ENCODE measurements around the gene ZC3H12A.

ZC3H12A gene

GRCh38 chr1:37478451-37478881 lies 4.1 kb downstream of the ZC3H12A start:
- no peak overlapping the region for H3K27ac ChIP-seq (ENCODE audit: extremely low read depth, low read depth, low read length)

DNA sequence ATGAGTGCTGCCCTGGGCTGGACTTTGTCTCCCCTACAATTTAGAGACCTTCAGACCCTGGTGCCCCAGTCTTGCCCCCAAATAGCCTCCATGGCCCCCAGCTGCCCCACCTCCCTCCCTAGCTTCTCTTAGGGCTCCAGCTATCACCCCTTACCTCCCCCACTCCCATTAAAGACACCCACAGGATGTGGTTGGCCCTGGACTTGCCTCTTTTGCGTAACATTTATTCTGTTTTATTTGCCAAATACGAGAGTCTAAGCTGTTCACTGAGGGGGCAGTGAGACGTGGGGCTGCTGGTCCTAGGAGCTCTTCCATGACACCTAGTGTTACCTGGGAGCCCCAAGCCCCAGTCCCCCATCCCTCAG lies 4.5 kb downstream of the ZC3H12A start:
- Histone ChIP-seq H3K9me3 (ENCODE audit: control insufficient read depth, insufficient read depth, low read depth, low read length) (no peaks in the 10 kb centered on the region), H3K4me1 (ENCODE audit: control insufficient read depth, insufficient read depth, low read length) (peaks cover 7% of the 10 kb centered on the region), H3K4me3 (ENCODE audit: low read depth, low read length) (no peak overlapping the region), H3K36me3 (ENCODE audit: control insufficient read depth in 2 of 2, insufficient read depth in 1 of 2, low read length in 2 of 2) (peaks cover 0 to 85% of the 10 kb centered on the region in 2 experiments; a peak in 1 of 3 replicates), H3K27ac (ENCODE audit: extremely low read depth, low read depth, low read length) (no peak overlapping the region)
- CTCF ChIA-PET = interaction anchor here (0.6 to 10.7 kb wide), 5 partner anchors 6 to 130 kb away, joined by 3 to 127 read pairs (median 8); partner anchors contain the start of gene MEAF6
- TF ChIP-seq HOXD13 (CRISPR knock-in tag; IDR thresholded peaks at IDR 0.05; ENCODE audit: borderline replicate concordance) = no peak
- TF ChIP-seq, protein P1, sequence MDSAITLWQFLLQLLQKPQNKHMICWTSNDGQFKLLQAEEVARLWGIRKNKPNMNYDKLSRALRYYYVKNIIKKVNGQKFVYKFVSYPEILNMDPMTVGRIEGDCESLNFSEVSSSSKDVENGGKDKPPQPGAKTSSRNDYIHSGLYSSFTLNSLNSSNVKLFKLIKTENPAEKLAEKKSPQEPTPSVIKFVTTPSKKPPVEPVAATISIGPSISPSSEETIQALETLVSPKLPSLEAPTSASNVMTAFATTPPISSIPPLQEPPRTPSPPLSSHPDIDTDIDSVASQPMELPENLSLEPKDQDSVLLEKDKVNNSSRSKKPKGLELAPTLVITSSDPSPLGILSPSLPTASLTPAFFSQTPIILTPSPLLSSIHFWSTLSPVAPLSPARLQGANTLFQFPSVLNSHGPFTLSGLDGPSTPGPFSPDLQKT (IDR thresholded peaks at IDR 0.05; ENCODE audit: borderline replicate concordance, low read depth, low read length) = no peak
- TF ChIP-seq ZNF223 (tag by site-specific recombination; IDR thresholded peaks at IDR 0.05) = no peak
- TF ChIP-seq ZNF596 (tag by site-specific recombination; IDR thresholded peaks at IDR 0.05) = no peak
- peak; percentile 42; the same call in 1 of the 2 replicates for TF ChIP-seq EGR2 (tag by site-specific recombination; IDR thresholded peaks at IDR 0.05; ENCODE audit: low read depth)
- no peak for TF ChIP-seq ZSCAN16 (tag by site-specific recombination; IDR thresholded peaks at IDR 0.05)
- peak; percentile 56 for TF ChIP-seq ZFHX2 (tag by site-specific recombination; conservative IDR thresholded peaks at IDR 0.05)
- POLR2A ChIA-PET = interaction anchor here (1.8 kb wide), 1 partner anchor 8 kb away, joined by 8 read pairs; no protein-coding TSS in a partner anchor

More at GRCh38 chr1:37478451-37478881, 4.1 kb downstream of the ZC3H12A start:
- peaks cover 0 to 81% of the 10 kb centered on the region in 2 experiments; a peak in 1 of 3 replicates for H3K36me3 ChIP-seq (ENCODE audit: control insufficient read depth in 2 of 2, insufficient read depth in 1 of 2, low read length in 2 of 2)
- H3K4me1 ChIP-seq (ENCODE audit: control insufficient read depth, insufficient read depth, low read length) = peaks cover 7% of the 10 kb centered on the region
- no peak overlapping the region for H3K4me3 ChIP-seq (ENCODE audit: low read depth, low read length)
- no peak for TF ChIP-seq ZNF76 (tag by site-specific recombination; IDR thresholded peaks at IDR 0.05; ENCODE audit: borderline replicate concordance, low read depth)
- no peak for TF ChIP-seq ZNF501 (tag by site-specific recombination; IDR thresholded peaks at IDR 0.05)
- TF ChIP-seq ZNF19 (tag by site-specific recombination; IDR thresholded peaks at IDR 0.05; ENCODE audit: low read depth) = no peak
- TF ChIP-seq HIC1 (tag by site-specific recombination; IDR thresholded peaks at IDR 0.05) = no peak
- CTCF ChIA-PET = interaction anchor here (0.6 to 10.7 kb wide), 5 partner anchors 7 to 130 kb away, joined by 3 to 127 read pairs (median 8); partner anchors contain the start of gene MEAF6
- no peaks in the 10 kb centered on the region for H3K9me3 ChIP-seq (ENCODE audit: control insufficient read depth, insufficient read depth, low read depth, low read length)
- POLR2A ChIA-PET = interaction anchor here (1.8 kb wide), 1 partner anchor 9 kb away, joined by 8 read pairs; no protein-coding TSS in a partner anchor

DNA sequence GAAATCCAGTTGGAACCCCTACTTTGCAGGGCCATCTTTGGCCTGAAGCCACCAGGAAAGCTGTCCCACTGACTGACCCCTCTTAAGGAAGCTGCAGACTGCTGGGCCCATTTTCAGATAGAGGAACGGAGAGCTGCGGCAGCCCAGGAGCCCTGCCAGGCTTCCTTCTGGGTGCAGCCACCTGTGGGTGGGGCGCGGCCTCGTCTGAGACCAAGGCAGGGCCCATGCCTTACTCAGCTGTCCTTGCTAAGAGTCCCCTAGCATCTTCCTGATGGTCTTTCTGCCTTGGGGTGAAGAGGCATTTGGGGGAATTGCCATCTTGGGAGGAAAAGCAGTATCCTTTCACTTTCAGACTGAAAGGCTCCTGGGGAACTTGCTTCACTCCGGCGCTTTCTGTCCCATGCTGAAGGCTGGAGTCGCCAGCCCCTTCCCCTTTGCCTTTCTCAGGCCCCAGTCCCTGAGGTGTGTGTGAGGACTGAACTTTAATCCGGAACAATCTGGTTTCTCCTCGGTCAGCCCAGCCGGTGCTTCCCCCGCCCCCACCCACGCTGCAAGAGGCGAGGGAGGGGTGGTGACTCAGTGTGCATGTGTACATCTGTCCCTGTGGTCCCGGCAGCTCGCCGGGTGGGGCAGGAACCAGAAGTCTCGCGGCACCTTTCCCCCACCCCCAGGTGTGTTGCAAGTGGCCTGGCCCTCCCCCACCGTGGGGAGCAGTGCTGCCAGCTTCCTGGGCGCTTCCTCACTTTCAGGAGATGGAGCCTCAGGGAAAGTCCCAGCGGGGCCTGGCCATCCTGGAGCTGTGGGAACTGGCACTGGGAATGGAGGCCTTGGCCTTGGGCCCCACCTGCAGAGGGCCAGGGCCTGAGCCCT lies 5.1 kb downstream of the ZC3H12A start:
- POLR2A ChIA-PET = interaction anchor here (1.8 kb wide), 1 partner anchor 8 kb away, joined by 8 read pairs; no protein-coding TSS in a partner anchor
- Histone ChIP-seq H3K36me3 (ENCODE audit: control insufficient read depth in 2 of 2, insufficient read depth in 1 of 2, low read length in 2 of 2) (peaks cover 0 to 91% of the 10 kb centered on the region in 2 experiments; a peak in 1 of 3 replicates), H3K27ac (ENCODE audit: extremely low read depth, low read depth, low read length) (no peak overlapping the region), H3K4me3 (ENCODE audit: low read depth, low read length) (peak overlapping the region; percentile 16), H3K4me1 (ENCODE audit: control insufficient read depth, insufficient read depth, low read length) (peaks cover 7% of the 10 kb centered on the region), H3K9me3 (ENCODE audit: control insufficient read depth, insufficient read depth, low read depth, low read length) (no peaks in the 10 kb centered on the region)
- CTCF ChIA-PET = interaction anchor here (0.6 to 10.7 kb wide), 6 partner anchors 6 to 131 kb away, joined by 3 to 127 read pairs (median 6); partner anchors contain the start of gene MEAF6
- TF ChIP-seq, protein P2, sequence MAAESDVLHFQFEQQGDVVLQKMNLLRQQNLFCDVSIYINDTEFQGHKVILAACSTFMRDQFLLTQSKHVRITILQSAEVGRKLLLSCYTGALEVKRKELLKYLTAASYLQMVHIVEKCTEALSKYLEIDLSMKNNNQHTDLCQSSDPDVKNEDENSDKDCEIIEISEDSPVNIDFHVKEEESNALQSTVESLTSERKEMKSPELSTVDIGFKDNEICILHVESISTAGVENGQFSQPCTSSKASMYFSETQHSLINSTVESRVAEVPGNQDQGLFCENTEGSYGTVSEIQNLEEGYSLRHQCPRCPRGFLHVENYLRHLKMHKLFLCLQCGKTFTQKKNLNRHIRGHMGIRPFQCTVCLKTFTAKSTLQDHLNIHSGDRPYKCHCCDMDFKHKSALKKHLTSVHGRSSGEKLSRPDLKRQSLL (tag by site-specific recombination; IDR thresholded peaks at IDR 0.05) = peak; percentile 62
- TF ChIP-seq ZNF76 (tag by site-specific recombination; IDR thresholded peaks at IDR 0.05; ENCODE audit: borderline replicate concordance, low read depth) = no peak
- TF ChIP-seq PATZ1 (tag by site-specific recombination; IDR thresholded peaks at IDR 0.05) = peak; percentile 86
- peak; percentile 88 for TF ChIP-seq ZIC2 (tag by site-specific recombination; IDR thresholded peaks at IDR 0.05)
- TF ChIP-seq ZBTB7A (tag by site-specific recombination; IDR thresholded peaks at IDR 0.05; ENCODE audit: low read depth) = no peak
- TF ChIP-seq ZNF473 (tag by site-specific recombination; IDR thresholded peaks at IDR 0.05) = no peak
- peak; percentile 70 for TF ChIP-seq SP7 (tag by site-specific recombination; IDR thresholded peaks at IDR 0.05)
- peak; percentile 50; the same call in 1 of the 2 replicates for TF ChIP-seq PRDM1 (tag by site-specific recombination; IDR thresholded peaks at IDR 0.05)
- TF ChIP-seq ZEB2 (tag by site-specific recombination; IDR thresholded peaks at IDR 0.05) = 0 out of 2 replicates have a peak, but pooled peaks have one; percentile 50
- peak; percentile 32; the same call in 1 of the 2 replicates for TF ChIP-seq KLF9 (tag by site-specific recombination; IDR thresholded peaks at IDR 0.05; ENCODE audit: low read depth)
